Mesothelial cell of epicardium (in vitro differentiated cells): ENCODE measurements around the gene PAAF1. TPM values are rescaled to one million over a fixed set of nuclear protein-coding genes. Genes with fewer than 3 reads are reported as not detected.

Experiments
- DNase-seq, 2 experiments: peaks; one replicate each; pipeline ENCODE4 v3.0.0; 2021; ENCODE audit warnings: low spot score in 2 of 2; ENCODE audit not compliant: unreplicated experiment in 2 of 2
- H3K27ac Mint-ChIP-seq: 2 replicates; pipeline ENCODE4 v1.8.0; 2021; ENCODE audit warnings: mixed read lengths
- H3K27me3 Mint-ChIP-seq: 2 replicates; pipeline ENCODE4 v1.8.0; 2021; ENCODE audit warnings: low read depth, mixed read lengths
- H3K36me3 Mint-ChIP-seq: 2 replicates; pipeline ENCODE4 v1.8.0; 2021; ENCODE audit warnings: mixed read lengths
- H3K4me1 Mint-ChIP-seq: 2 replicates; pipeline ENCODE4 v1.8.0; 2021; ENCODE audit warnings: mixed read lengths
- H3K4me3 Mint-ChIP-seq: 2 replicates; pipeline ENCODE4 v1.8.0; 2021; ENCODE audit warnings: mild to moderate bottlenecking, moderate library complexity, mixed read lengths
- H3K9me3 Mint-ChIP-seq: 2 replicates; pipeline ENCODE4 v1.8.0; 2021; ENCODE audit warnings: mixed read lengths
- CTCF ChIP-seq: fragments of 200-600 bp; sonication (generic); IDR thresholded peaks from one replicate; pipeline ENCODE4 v1.5.0; 2021; ENCODE audit warnings: antibody characterized with exemption; ENCODE audit not compliant: unreplicated experiment
- total RNA-seq: library from RNA; stranded (reverse); gene quantifications from 3 replicates; pipeline ENCODE4 v1.2.1, GENCODE V29; 2021

PAAF1 gene
- total RNA-seq, 1 donor from 2014 or later: 34.6 TPM

DNA sequence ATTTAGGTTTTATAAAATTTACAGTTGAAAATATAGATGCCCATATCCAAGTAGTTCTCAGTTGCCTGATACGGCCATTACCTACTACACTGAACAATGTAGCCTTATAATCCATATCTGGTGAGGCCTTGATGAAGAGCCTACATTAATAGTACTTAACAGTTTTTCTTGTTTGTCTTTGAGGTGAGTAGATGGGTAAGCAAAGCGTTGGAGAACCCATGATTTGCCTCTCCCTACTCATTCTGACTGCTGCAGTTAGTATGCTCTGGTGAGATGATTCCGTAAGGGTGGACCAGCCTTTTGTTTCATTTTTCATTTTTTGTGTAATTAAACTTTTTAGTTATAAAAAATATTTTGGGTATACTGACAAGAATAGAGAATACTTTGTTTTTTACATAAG lies 11.4 kb downstream of the PAAF1 start:
- H3K4me1 Mint-ChIP-seq: no peaks in the 10 kb centered on the region
- TF ChIP-seq CTCF: no peak
- H3K4me3 Mint-ChIP-seq: no peak overlapping the region
- peaks cover 3% of the 10 kb centered on the region for H3K9me3 Mint-ChIP-seq
- no peak overlapping the region for H3K27ac Mint-ChIP-seq
- peaks cover 25% of the 10 kb centered on the region for H3K36me3 Mint-ChIP-seq
- no peaks in the 10 kb centered on the region for H3K27me3 Mint-ChIP-seq
- DNase-seq: no peak

DNA sequence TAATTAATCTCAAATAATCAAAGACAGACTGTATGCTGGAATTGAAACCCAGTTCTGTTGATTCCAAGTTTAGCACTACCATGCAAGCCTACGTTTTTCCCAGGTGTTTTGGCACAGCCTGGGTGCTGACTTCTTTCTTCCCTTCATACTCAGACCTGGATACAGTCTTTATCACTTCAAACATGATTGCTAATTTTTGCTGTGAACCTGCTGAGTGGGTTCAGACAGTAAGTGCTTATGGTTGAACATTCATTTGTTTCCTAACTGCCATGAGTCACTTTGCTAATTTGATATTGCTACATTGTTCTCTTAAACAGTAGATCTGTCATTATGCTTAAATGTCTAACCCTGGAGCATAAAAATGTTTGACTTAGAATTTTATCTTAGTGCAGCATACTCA lies 12.2 kb downstream of the PAAF1 start:
- H3K36me3 Mint-ChIP-seq: peaks cover 20% of the 10 kb centered on the region
- H3K27me3 Mint-ChIP-seq: no peaks in the 10 kb centered on the region
- no peaks in the 10 kb centered on the region for H3K4me1 Mint-ChIP-seq

GRCh38 chr11:73889536-73889935 lies 12.7 kb downstream of the PAAF1 start:
- Mint-ChIP-seq H3K4me3 (no peak overlapping the region), H3K4me1 (no peaks in the 10 kb centered on the region)
- TF ChIP-seq CTCF: no peak

More for the DNA sequence above, 12.2 kb downstream of the PAAF1 start:
- Mint-ChIP-seq H3K4me3 (no peak overlapping the region), H3K9me3 (peaks cover 3% of the 10 kb centered on the region), H3K27ac (no peak overlapping the region)
- TF ChIP-seq CTCF: no peak
- DNase-seq: no peak

GRCh38 chr11:73893041-73893440 lies 16.2 kb downstream of the PAAF1 start:
- no peak for DNase-seq
- no peaks in the 10 kb centered on the region for H3K4me1 Mint-ChIP-seq
- peaks cover 14% of the 10 kb centered on the region for H3K36me3 Mint-ChIP-seq
- H3K27me3 Mint-ChIP-seq: no peaks in the 10 kb centered on the region
- no peak for TF ChIP-seq CTCF
- no peak overlapping the region for H3K27ac Mint-ChIP-seq
- H3K9me3 Mint-ChIP-seq: no peaks in the 10 kb centered on the region
- no peak overlapping the region for H3K4me3 Mint-ChIP-seq

More at GRCh38 chr11:73889536-73889935, 12.7 kb downstream of the PAAF1 start:
- Mint-ChIP-seq H3K36me3 (peaks cover 18% of the 10 kb centered on the region), H3K9me3 (peaks cover 3% of the 10 kb centered on the region), H3K27me3 (no peaks in the 10 kb centered on the region), H3K27ac (no peak overlapping the region)
- DNase-seq: no peak

GRCh38 chr11:73894725-73895335 lies 18.0 kb downstream of the PAAF1 start:
- Mint-ChIP-seq H3K9me3 (no peaks in the 10 kb centered on the region), H3K4me1 (no peaks in the 10 kb centered on the region), H3K4me3 (no peak overlapping the region), H3K27me3 (no peaks in the 10 kb centered on the region), H3K27ac (no peak overlapping the region), H3K36me3 (peaks cover 21% of the 10 kb centered on the region)
- no peak for DNase-seq
- no peak for TF ChIP-seq CTCF

DNA sequence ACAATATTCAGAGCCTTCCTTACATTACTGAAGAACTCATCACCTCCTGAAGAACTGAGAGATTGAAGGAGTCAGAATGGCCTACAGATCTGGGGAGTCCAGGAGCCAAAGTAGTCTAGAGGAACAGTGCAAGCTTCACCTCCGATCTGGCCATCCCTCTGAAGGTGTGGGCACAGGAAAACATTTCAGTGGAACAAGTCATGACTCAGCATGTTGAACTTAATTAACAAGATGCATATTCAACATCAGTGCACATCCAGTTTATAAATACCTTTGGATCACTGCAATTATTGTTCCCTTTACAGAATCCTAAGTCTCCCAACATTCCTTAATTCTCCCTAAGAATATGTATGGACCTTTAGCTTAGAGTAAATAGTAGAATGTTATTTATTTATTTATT lies 25.5 kb downstream of the PAAF1 start:
- Mint-ChIP-seq H3K4me3 (no peak overlapping the region), H3K9me3 (no peaks in the 10 kb centered on the region), H3K36me3 (peaks cover 26% of the 10 kb centered on the region), H3K4me1 (no peaks in the 10 kb centered on the region), H3K27ac (no peak overlapping the region), H3K27me3 (no peaks in the 10 kb centered on the region)
- TF ChIP-seq CTCF: no peak
- DNase-seq: no peak
